Choroid plexus epithelial cell (primary cell): Measurements from ENCODE around the gene NAGPA.

Source experiments
- DNase-seq: peaks from one replicate; pipeline ENCODE4 v3.0.0-alpha.2; 2010; ENCODE audit warnings: low read depth
- H3K4me3 ChIP-seq: 2 replicates; pipeline ENCODE4 v1.5.1; 2011; ENCODE audit warnings: low read depth, mild to moderate bottlenecking, control low read depth, low read length, moderate library complexity
- TF ChIP-seq, protein P1 (sequence below): conservative IDR thresholded peaks from 2 replicates; pipeline ENCODE4 v1.5.1; 2011; ENCODE audit warnings: low read depth, mild to moderate bottlenecking, control low read depth, inconsistent platforms, low read length, moderate library complexity

The NAGPA gene

GRCh38 chr16:4976611-4977145, 57.1 kb downstream of the NAGPA start:
- TF ChIP-seq, protein P1, sequence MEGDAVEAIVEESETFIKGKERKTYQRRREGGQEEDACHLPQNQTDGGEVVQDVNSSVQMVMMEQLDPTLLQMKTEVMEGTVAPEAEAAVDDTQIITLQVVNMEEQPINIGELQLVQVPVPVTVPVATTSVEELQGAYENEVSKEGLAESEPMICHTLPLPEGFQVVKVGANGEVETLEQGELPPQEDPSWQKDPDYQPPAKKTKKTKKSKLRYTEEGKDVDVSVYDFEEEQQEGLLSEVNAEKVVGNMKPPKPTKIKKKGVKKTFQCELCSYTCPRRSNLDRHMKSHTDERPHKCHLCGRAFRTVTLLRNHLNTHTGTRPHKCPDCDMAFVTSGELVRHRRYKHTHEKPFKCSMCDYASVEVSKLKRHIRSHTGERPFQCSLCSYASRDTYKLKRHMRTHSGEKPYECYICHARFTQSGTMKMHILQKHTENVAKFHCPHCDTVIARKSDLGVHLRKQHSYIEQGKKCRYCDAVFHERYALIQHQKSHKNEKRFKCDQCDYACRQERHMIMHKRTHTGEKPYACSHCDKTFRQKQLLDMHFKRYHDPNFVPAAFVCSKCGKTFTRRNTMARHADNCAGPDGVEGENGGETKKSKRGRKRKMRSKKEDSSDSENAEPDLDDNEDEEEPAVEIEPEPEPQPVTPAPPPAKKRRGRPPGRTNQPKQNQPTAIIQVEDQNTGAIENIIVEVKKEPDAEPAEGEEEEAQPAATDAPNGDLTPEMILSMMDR: no peak
- DNase-seq: no peak
- no peak overlapping the region for H3K4me3 ChIP-seq

GRCh38 chr16:4976079-4976478, 57.7 kb downstream of the NAGPA start:
- no peak for DNase-seq
- TF ChIP-seq, protein P1: no peak

More at GRCh38 chr16:4976079-4976478, 57.7 kb downstream of the NAGPA start:
- no peak overlapping the region for H3K4me3 ChIP-seq
